D721Med (cell line): Measurements from ENCODE around the gene RANGAP1.

Experiments
- DNase-seq: peaks from one replicate; pipeline ENCODE4 v3.0.0; 2011; ENCODE audit warnings: low spot score; ENCODE audit not compliant: insufficient read length
- FAIRE-seq: peaks from 2 replicates; lab custom pipeline; 2011; peaks lifted over from hg19 to GRCh38; lab: Jason Lieb, UNC
- CTCF ChIP-seq: IDR thresholded peaks from 2 replicates; pipeline ENCODE4 v1.5.1; 2012; ENCODE audit warnings: mild to moderate bottlenecking, control low read depth; ENCODE audit not compliant: insufficient read depth; ENCODE audit errors: missing control alignments

Gene RANGAP1

GRCh38 chr22:41240377-41241132, 45.4 kb downstream of the RANGAP1 start, which contains the start of gene CHADL:
CHADL (minus strand) TSS chr22:41240931; CDS start chr22:41240881, 50 bp downstream.
- no peak for DNase-seq
- FAIRE-seq: no peak
- TF ChIP-seq CTCF: no peak

GRCh38 chr22:41239443-41240128, 46.4 kb downstream of the RANGAP1 start:
- no peak for TF ChIP-seq CTCF
- no peak for FAIRE-seq
- no peak for DNase-seq

- no peak for TF ChIP-seq CTCF
- DNase-seq: no peak
- no peak for FAIRE-seq
Observed at GRCh38 chr22:41238570-41239442, 47.2 kb downstream of the RANGAP1 start.

GRCh38 chr22:41237707-41238569, 48.0 kb downstream of the RANGAP1 start:
- FAIRE-seq (no peak), DNase-seq (no peak)
- TF ChIP-seq CTCF: no peak

- TF ChIP-seq CTCF: no peak
- no peak for DNase-seq
- no peak for FAIRE-seq
Observed at GRCh38 chr22:41237036-41237706, 48.8 kb downstream of the RANGAP1 start.
